SK-N-MC (cell line): ENCODE measurements around the gene SRRM4.

Experiments used
- EZH2 ChIP-seq: fragments of 200-600 bp; sonication (generic); IDR thresholded peaks from one replicate; pipeline ENCODE4 v1.6.1; 2017; ENCODE audit warnings: antibody characterized with exemption
- FOXP2 ChIP-seq: optimal IDR thresholded peaks from 2 replicates; pipeline ENCODE3; 2011; ENCODE audit warnings: mild to moderate bottlenecking, moderate library complexity; ENCODE audit not compliant: insufficient read depth; ENCODE audit errors: extremely low read length, control extremely low read depth
- POLR2AphosphoS5 ChIP-seq: IDR thresholded peaks from 2 replicates; pipeline ENCODE4 v1.6.1; 2012; ENCODE audit warnings: mild to moderate bottlenecking, low read depth, low read length, borderline replicate concordance

GRCh38 chr12:119149270-119149669 is 167.9 kb downstream of the SRRM4 start:
- TF ChIP-seq POLR2AphosphoS5 (no peak), EZH2 (no peak), FOXP2 (no peak)
